ENCODE results near the gene ALDH5A1.

The ALDH5A1 gene

DNA sequence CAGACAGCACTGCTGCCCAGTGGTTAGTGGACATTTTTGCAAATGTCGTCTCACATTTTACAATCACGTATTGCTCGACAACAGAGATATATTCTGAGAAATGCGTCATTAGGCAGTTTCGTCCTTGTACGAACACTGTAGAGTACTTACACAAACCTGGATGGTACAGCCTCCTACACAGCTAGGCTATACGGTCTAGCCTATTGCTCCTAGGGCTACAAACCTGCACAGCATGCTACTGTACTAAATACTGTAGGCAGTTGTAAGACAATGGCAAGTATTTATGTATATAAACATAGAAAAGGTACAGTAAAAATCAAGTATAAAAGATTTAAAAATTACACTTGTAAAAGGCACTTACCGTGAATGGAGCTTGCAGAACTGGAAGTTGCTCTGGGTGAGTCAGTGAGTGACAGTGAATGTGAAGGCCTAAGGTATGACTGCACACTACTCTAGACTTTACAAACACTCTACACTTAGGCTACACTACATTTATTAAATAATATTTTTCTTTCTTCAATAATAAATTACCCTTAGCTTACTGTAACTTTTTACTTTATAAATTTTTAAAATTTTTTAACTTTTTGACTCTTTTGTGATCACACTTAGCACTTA is 43.1 kb downstream of the ALDH5A1 start:
- TF ChIP-seq YY1 (IDR thresholded peaks at IDR 0.05; ENCODE audit: insufficient read depth, insufficient read length) (no peak), SUZ12 (IDR thresholded peaks at IDR 0.05; ENCODE audit: extremely low read depth, insufficient read depth, insufficient read length) (no peak), ZNF274 (IDR thresholded peaks at IDR 0.05; ENCODE audit: low read depth, low read length) (no peak)
- H3K36me3 ChIP-seq (ENCODE audit: insufficient read depth, insufficient read length, low read length): peaks cover 2% of the 10 kb centered on the region
- no peak overlapping the region for H3K4me3 ChIP-seq (ENCODE audit: insufficient read length, low read depth)
- no peak for DNase-seq (ENCODE audit: low read depth, low spot score)
- H3K9me3 ChIP-seq (ENCODE audit: insufficient read depth, low read length): no peaks in the 10 kb centered on the region
- no peak overlapping the region for H3K9ac ChIP-seq (ENCODE audit: insufficient read length, low read depth)
- no peaks in the 10 kb centered on the region for H3K27me3 ChIP-seq (ENCODE audit: insufficient read depth, insufficient read length)
- H3K4me1 ChIP-seq (ENCODE audit: insufficient read depth, insufficient read length): no peaks in the 10 kb centered on the region

GRCh38 chr6:24539416-24539815 is 44.6 kb downstream of the ALDH5A1 start:
- Histone ChIP-seq H3K4me1 (ENCODE audit: insufficient read depth, insufficient read length) (no peaks in the 10 kb centered on the region), H3K9me3 (ENCODE audit: insufficient read depth, low read length) (no peaks in the 10 kb centered on the region), H3K27me3 (ENCODE audit: insufficient read depth, insufficient read length) (no peaks in the 10 kb centered on the region), H3K36me3 (ENCODE audit: insufficient read depth, insufficient read length, low read length) (no peaks in the 10 kb centered on the region), H3K9ac (ENCODE audit: insufficient read length, low read depth) (no peak overlapping the region), H3K4me3 (ENCODE audit: insufficient read length, low read depth) (no peak overlapping the region)
- DNase-seq (ENCODE audit: low read depth, low spot score): no peak
- TF ChIP-seq YY1 (IDR thresholded peaks at IDR 0.05; ENCODE audit: insufficient read depth, insufficient read length) (no peak), ZNF274 (IDR thresholded peaks at IDR 0.05; ENCODE audit: low read depth, low read length) (no peak), SUZ12 (IDR thresholded peaks at IDR 0.05; ENCODE audit: extremely low read depth, insufficient read depth, insufficient read length) (no peak)

DNA sequence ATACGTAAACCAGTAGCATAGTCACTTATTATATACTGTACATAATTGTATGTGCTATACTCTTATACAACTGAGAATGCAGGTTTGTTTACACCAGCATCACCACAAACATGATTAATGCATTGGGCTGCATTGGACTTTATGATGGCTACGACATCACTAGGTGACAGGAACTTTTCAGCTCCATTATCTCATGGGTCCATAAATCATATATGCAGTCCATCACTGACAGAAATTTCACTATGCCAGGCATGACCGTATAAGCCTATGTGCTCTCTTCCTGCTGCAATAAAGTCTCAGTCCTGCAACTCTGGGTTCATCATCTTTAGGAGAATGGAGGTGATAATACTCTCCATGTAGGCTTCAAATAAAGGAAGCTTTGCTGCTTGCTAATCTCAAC is 45.4 kb downstream of the ALDH5A1 start:
- H3K4me1 ChIP-seq (ENCODE audit: insufficient read depth, insufficient read length): no peaks in the 10 kb centered on the region
- no peaks in the 10 kb centered on the region for H3K36me3 ChIP-seq (ENCODE audit: insufficient read depth, insufficient read length, low read length)
- H3K27me3 ChIP-seq (ENCODE audit: insufficient read depth, insufficient read length): no peaks in the 10 kb centered on the region
- H3K9ac ChIP-seq (ENCODE audit: insufficient read length, low read depth): no peak overlapping the region
- H3K4me3 ChIP-seq (ENCODE audit: insufficient read length, low read depth): no peak overlapping the region
- no peak for DNase-seq (ENCODE audit: low read depth, low spot score)
- H3K9me3 ChIP-seq (ENCODE audit: insufficient read depth, low read length): no peaks in the 10 kb centered on the region
- TF ChIP-seq SUZ12 (IDR thresholded peaks at IDR 0.05; ENCODE audit: extremely low read depth, insufficient read depth, insufficient read length): no peak
- TF ChIP-seq ZNF274 (IDR thresholded peaks at IDR 0.05; ENCODE audit: low read depth, low read length): no peak

- Histone ChIP-seq H3K9me3 (ENCODE audit: insufficient read depth, low read length) (no peaks in the 10 kb centered on the region), H3K9ac (ENCODE audit: insufficient read length, low read depth) (no peak overlapping the region), H3K27me3 (ENCODE audit: insufficient read depth, insufficient read length) (peaks cover 2% of the 10 kb centered on the region), H3K4me1 (ENCODE audit: insufficient read depth, insufficient read length) (no peaks in the 10 kb centered on the region), H3K4me3 (ENCODE audit: insufficient read length, low read depth) (no peak overlapping the region), H3K36me3 (ENCODE audit: insufficient read depth, insufficient read length, low read length) (no peaks in the 10 kb centered on the region)
- TF ChIP-seq YY1 (IDR thresholded peaks at IDR 0.05; ENCODE audit: insufficient read depth, insufficient read length): no peak
- no peak for TF ChIP-seq SUZ12 (IDR thresholded peaks at IDR 0.05; ENCODE audit: extremely low read depth, insufficient read depth, insufficient read length)
- TF ChIP-seq ZNF274 (IDR thresholded peaks at IDR 0.05; ENCODE audit: low read depth, low read length): no peak
- no peak for DNase-seq (ENCODE audit: low read depth, low spot score)
Observed at GRCh38 chr6:24543683-24544082, 48.9 kb downstream of the ALDH5A1 start.

- Histone ChIP-seq H3K4me1 (ENCODE audit: insufficient read depth, insufficient read length) (no peaks in the 10 kb centered on the region), H3K4me3 (ENCODE audit: insufficient read length, low read depth) (no peak overlapping the region), H3K9ac (ENCODE audit: insufficient read length, low read depth) (no peak overlapping the region), H3K27me3 (ENCODE audit: insufficient read depth, insufficient read length) (peaks cover 2% of the 10 kb centered on the region), H3K9me3 (ENCODE audit: insufficient read depth, low read length) (no peaks in the 10 kb centered on the region), H3K36me3 (ENCODE audit: insufficient read depth, insufficient read length, low read length) (no peaks in the 10 kb centered on the region)
- DNase-seq (ENCODE audit: low read depth, low spot score): no peak
- no peak for TF ChIP-seq YY1 (IDR thresholded peaks at IDR 0.05; ENCODE audit: insufficient read depth, insufficient read length)
- TF ChIP-seq SUZ12 (IDR thresholded peaks at IDR 0.05; ENCODE audit: extremely low read depth, insufficient read depth, insufficient read length): no peak
- TF ChIP-seq ZNF274 (IDR thresholded peaks at IDR 0.05; ENCODE audit: low read depth, low read length): no peak
Observed at GRCh38 chr6:24545183-24545582, 50.4 kb downstream of the ALDH5A1 start.

GRCh38 chr6:24545691-24546090 is 50.9 kb downstream of the ALDH5A1 start:
- DNase-seq (ENCODE audit: low read depth, low spot score): no peak
- Histone ChIP-seq H3K9ac (ENCODE audit: insufficient read length, low read depth) (no peak overlapping the region), H3K36me3 (ENCODE audit: insufficient read depth, insufficient read length, low read length) (no peaks in the 10 kb centered on the region), H3K27me3 (ENCODE audit: insufficient read depth, insufficient read length) (peaks cover 2% of the 10 kb centered on the region), H3K4me3 (ENCODE audit: insufficient read length, low read depth) (no peak overlapping the region), H3K4me1 (ENCODE audit: insufficient read depth, insufficient read length) (no peaks in the 10 kb centered on the region), H3K9me3 (ENCODE audit: insufficient read depth, low read length) (no peaks in the 10 kb centered on the region)
- TF ChIP-seq ZNF274 (IDR thresholded peaks at IDR 0.05; ENCODE audit: low read depth, low read length): no peak

DNA sequence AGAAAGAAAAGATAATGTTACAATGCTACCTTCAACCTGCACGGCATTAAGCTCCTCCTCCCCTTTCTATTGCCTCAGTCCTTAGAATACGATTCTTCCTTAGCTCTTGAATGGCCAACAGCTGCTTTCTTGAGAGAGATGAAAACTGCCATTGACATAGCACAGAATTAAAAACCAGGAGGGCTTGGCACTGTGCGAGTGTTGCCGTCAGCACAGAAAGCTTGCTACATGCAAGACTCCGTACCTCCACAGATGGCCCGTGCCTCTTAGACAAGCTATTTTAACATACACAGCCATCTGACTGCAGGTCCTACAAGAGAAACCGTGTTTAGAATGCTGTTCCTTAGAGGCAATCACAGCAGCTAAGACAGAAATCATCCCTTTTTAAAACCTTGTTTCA is 51.7 kb downstream of the ALDH5A1 start:
- H3K27me3 ChIP-seq (ENCODE audit: insufficient read depth, insufficient read length): peaks cover 2% of the 10 kb centered on the region
- H3K4me1 ChIP-seq (ENCODE audit: insufficient read depth, insufficient read length): no peaks in the 10 kb centered on the region
- H3K9ac ChIP-seq (ENCODE audit: insufficient read length, low read depth): no peak overlapping the region
- H3K4me3 ChIP-seq (ENCODE audit: insufficient read length, low read depth): no peak overlapping the region
- no peak for DNase-seq (ENCODE audit: low read depth, low spot score)
- no peaks in the 10 kb centered on the region for H3K9me3 ChIP-seq (ENCODE audit: insufficient read depth, low read length)
- H3K36me3 ChIP-seq (ENCODE audit: insufficient read depth, insufficient read length, low read length): no peaks in the 10 kb centered on the region
- no peak for TF ChIP-seq ZNF274 (IDR thresholded peaks at IDR 0.05; ENCODE audit: low read depth, low read length)
- no peak for TF ChIP-seq SUZ12 (IDR thresholded peaks at IDR 0.05; ENCODE audit: extremely low read depth, insufficient read depth, insufficient read length)
- no peak for TF ChIP-seq YY1 (IDR thresholded peaks at IDR 0.05; ENCODE audit: insufficient read depth, insufficient read length)

GRCh38 chr6:24547243-24547642 is 52.5 kb downstream of the ALDH5A1 start:
- Histone ChIP-seq H3K27me3 (ENCODE audit: insufficient read depth, insufficient read length) (peaks cover 2% of the 10 kb centered on the region), H3K9me3 (ENCODE audit: insufficient read depth, low read length) (no peaks in the 10 kb centered on the region), H3K36me3 (ENCODE audit: insufficient read depth, insufficient read length, low read length) (no peaks in the 10 kb centered on the region), H3K4me3 (ENCODE audit: insufficient read length, low read depth) (no peak overlapping the region), H3K9ac (ENCODE audit: insufficient read length, low read depth) (no peak overlapping the region), H3K4me1 (ENCODE audit: insufficient read depth, insufficient read length) (no peaks in the 10 kb centered on the region)
- no peak for DNase-seq (ENCODE audit: low read depth, low spot score)
- TF ChIP-seq YY1 (IDR thresholded peaks at IDR 0.05; ENCODE audit: insufficient read depth, insufficient read length): no peak
- TF ChIP-seq ZNF274 (IDR thresholded peaks at IDR 0.05; ENCODE audit: low read depth, low read length): no peak
- no peak for TF ChIP-seq SUZ12 (IDR thresholded peaks at IDR 0.05; ENCODE audit: extremely low read depth, insufficient read depth, insufficient read length)

All from NT2/D1 (cell line).